ENCODE measurements around the gene NCOR2. TPM values are rescaled to one million over a fixed set of nuclear protein-coding genes. Genes with fewer than 3 reads are reported as not detected.

The NCOR2 gene
- total and polyA plus RNA-seq, 2 of the 8 experiments (the other 6 are each of a cell fraction or from before 2014, with no cell fraction given), result 14.8 to 275 TPM

DNA sequence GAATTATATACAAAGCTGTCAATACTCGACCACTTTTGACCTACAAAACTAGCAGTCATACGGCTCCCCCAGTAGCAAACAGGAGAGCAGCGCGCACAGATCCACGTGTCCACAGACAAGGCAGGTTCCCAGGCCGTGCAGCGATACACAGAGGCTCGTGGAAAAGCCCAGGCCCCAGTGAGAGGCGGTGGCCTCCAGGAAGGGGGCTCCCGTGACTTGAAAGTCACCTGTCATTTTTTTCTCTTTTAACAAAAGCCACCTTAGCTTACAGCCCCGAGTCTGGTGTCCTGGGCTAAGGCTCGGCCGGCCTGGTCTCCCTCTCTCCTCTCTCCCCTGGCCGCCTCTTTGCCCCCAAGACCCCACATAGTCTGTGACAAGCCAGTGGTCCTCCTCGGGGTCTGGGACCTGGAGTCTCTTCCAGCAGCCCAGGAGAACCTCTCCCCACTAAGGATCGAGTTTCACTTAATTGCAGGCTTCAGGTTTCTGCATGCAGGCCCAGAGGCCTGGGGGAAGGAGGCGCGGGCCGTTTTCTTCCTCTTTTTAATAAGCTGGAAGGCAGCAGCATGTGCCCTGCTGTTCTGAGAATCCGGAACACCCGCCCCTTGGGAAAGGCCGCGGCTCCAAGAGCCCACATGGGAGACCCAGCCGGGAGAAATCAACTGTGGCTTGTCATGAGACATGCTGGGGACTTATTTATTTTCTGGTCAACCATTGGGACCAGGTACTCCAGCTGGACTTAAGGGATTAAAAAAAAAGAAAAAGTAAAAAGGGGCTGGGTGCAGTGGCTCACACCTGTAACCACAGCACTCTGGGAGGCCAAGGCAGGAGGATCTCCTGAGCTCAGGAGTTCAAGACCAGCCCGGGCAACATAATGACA lies 15.9 kb downstream of the NCOR2 start (continued):
- TF ChIP-seq PHF8 (conservative IDR thresholded peaks at IDR 0.05; ENCODE audit: low read depth, low read length) (no peak), FOSL1 (IDR thresholded peaks at IDR 0.05; ENCODE audit: insufficient read depth, low read depth, low read length) (no peak), RFX5 (IDR thresholded peaks at IDR 0.05; ENCODE audit: borderline replicate concordance, low read depth, low read length) (no peak), MAFK (IDR thresholded peaks at IDR 0.05; ENCODE audit: low read depth, low read length) (no peak), HDAC6 (IDR thresholded peaks at IDR 0.05; ENCODE audit: low read depth, low read length) (no peak)

Data from H1 (cell line).